Measurements from ENCODE around the gene LCNL1. TPM values are rescaled to one million over a fixed set of nuclear protein-coding genes. Genes with fewer than 3 reads are reported as not detected.

The LCNL1 gene
- total RNA-seq, 1 donor from 2014 or later: not detected

DNA sequence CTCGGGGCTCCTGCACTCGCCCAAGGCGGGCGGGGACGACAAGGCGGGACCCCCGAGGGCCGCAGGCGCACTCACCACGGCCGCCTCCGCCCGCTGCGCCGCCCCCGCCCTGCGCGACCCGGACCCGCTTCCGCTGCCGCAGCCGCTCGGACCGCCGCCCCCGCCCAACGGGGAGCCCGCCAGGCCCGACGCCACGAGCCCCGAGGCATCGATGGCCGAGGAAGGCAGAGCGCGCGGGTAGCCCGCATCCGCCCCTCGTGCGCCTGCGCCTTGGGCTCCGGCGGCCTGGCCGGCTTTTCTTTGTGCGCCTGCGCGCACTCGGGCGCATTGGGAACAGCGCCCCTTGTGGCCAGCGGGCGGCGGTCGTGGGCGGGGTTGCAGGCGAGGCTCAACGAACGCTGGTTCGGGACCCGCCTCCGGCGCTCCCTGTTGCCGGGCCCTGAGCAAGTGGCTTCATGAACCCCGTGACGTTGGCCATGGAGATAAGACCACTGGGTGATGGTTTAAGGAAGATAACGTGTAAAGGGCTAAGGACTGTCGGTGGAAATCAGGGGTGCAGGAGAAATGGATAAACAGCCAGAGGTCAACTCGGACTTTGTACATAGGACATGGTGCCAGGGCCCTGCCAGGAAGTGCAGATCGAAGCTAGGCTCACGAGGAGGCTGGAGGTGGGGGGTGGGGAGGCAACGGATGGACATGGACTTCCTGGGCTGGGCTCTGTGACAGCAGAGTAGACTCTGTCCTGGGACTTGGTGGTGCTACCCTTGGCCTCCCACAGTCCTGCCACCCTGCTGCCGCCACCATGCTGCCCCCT, 38.1 kb upstream of the LCNL1 start, which contains the start of the genes C8G and FBXW5:
Gene C8G (plus strand): TSS at position 725 of the 814 bp plus-strand sequence. CDS start 78 bp downstream, at position 803.
Gene FBXW5 (minus strand): TSS at position 220 of the 814 bp plus-strand sequence. CDS start 655 bp downstream, outside the sequence.
- H2AFZ ChIP-seq (replicated peaks): peak within 1 kb of the TSS; percentile 57
- H3K27ac Mint-ChIP-seq: peak within 1 kb of the TSS; percentile 79
- no peaks in the 10 kb centered on the region for H3K27me3 ChIP-seq
- no peaks in the 10 kb centered on the region for H3K9me3 ChIP-seq (ENCODE audit: low read depth)
- H3K27me3 Mint-ChIP-seq (ENCODE audit: insufficient read depth, low read depth): peaks cover 6% of the 10 kb centered on the region
- peaks cover 12% of the 10 kb centered on the region for H3F3A ChIP-seq (ENCODE audit: low read depth)
- peaks cover 25% of the 10 kb centered on the region for H4K20me1 ChIP-seq (ENCODE audit: low read depth)
- H3K4me3 ChIP-seq: peak within 1 kb of the TSS; percentile 99
- H3K79me2 ChIP-seq (ENCODE audit: low read depth): peaks cover 10% of the 10 kb centered on the region
- H3K9me3 Mint-ChIP-seq: no peaks in the 10 kb centered on the region
- H3K36me3 Mint-ChIP-seq: no peaks in the 10 kb centered on the region
- DNase-seq (ENCODE audit: low spot score): peak; percentile 99
- TF ChIP-seq EZH2 (IDR thresholded peaks at IDR 0.05): no peak
- no peak for TF ChIP-seq EZH2phosphoT487 (IDR thresholded peaks at IDR 0.05)
- peak; percentile 95 for TF ChIP-seq CTCF (IDR thresholded peaks at IDR 0.05)
- peak within 1 kb of the TSS; percentile 85 for H3K9ac ChIP-seq
- peaks cover 4% of the 10 kb centered on the region for H3K4me1 Mint-ChIP-seq
- H3K4me1 ChIP-seq: peaks cover 5% of the 10 kb centered on the region
- H3K36me3 ChIP-seq: no peaks in the 10 kb centered on the region
- H3K27ac ChIP-seq: peak within 1 kb of the TSS; percentile 63
- peak within 1 kb of the TSS; percentile 85 for H3K4me3 Mint-ChIP-seq
- H3K4me2 ChIP-seq: peak within 1 kb of the TSS; percentile 100

DNA sequence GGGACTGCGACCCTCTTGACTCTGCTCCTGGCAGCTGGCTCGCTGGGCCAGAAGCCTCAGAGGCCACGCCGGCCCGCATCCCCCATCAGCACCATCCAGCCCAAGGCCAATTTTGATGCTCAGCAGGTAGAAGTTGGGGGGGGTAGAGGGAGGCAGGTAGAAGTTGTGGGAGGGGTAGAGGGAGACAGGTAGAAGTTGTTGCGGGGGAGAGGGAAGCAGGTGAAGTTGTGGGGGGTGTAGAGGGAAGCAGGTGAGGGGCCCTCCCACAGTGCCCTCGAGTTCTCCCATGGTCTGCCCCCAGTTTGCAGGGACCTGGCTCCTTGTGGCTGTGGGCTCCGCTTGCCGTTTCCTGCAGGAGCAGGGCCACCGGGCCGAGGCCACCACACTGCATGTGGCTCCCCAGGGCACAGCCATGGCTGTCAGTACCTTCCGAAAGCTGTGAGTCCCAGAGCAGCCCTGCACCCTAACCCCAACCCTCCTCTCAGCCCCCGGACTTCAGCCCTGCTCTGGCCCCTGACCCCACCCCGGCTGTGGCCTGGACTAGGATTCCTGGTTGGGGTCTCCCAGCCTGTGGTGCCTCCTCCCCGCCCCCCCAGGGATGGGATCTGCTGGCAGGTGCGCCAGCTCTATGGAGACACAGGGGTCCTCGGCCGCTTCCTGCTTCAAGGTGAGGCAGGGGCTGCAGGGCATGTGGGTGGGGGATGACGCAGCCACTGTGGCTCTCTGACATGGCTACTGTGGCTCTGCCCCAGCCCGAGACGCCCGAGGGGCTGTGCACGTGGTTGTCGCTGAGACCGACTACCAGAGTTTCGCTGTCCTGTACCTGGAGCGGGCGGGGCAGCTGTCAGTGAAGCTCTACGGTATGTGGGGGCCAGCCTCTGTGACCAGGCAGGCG, 37.2 kb upstream of the LCNL1 start:
- H3K36me3 ChIP-seq: no peaks in the 10 kb centered on the region
- H3K4me1 ChIP-seq: peaks cover 9% of the 10 kb centered on the region
- no peaks in the 10 kb centered on the region for H3K27me3 ChIP-seq
- H2AFZ ChIP-seq (replicated peaks): no peak overlapping the region
- peaks cover 21% of the 10 kb centered on the region for H4K20me1 ChIP-seq (ENCODE audit: low read depth)
- H3K4me2 ChIP-seq: no peak overlapping the region
- no peak overlapping the region for H3K27ac ChIP-seq
- Mint-ChIP-seq H3K27me3 (ENCODE audit: insufficient read depth, low read depth) (peaks cover 6% of the 10 kb centered on the region), H3K4me1 (peaks cover 6% of the 10 kb centered on the region), H3K36me3 (no peaks in the 10 kb centered on the region), H3K27ac (no peak overlapping the region), H3K9me3 (no peaks in the 10 kb centered on the region), H3K4me3 (no peak overlapping the region)
- no peak for DNase-seq (ENCODE audit: low spot score)
- H3F3A ChIP-seq (ENCODE audit: low read depth): peaks cover 16% of the 10 kb centered on the region
- H3K79me2 ChIP-seq (ENCODE audit: low read depth): peaks cover 10% of the 10 kb centered on the region
- H3K4me3 ChIP-seq: no peak overlapping the region
- no peak for TF ChIP-seq EZH2 (IDR thresholded peaks at IDR 0.05)
- no peak for TF ChIP-seq CTCF (IDR thresholded peaks at IDR 0.05)
- TF ChIP-seq EZH2phosphoT487 (IDR thresholded peaks at IDR 0.05): no peak
- H3K9me3 ChIP-seq (ENCODE audit: low read depth): no peaks in the 10 kb centered on the region
- no peak overlapping the region for H3K9ac ChIP-seq

- Mint-ChIP-seq H3K27ac (no peak overlapping the region), H3K4me3 (no peak overlapping the region), H3K27me3 (ENCODE audit: insufficient read depth, low read depth) (peaks cover 5% of the 10 kb centered on the region), H3K36me3 (no peaks in the 10 kb centered on the region), H3K9me3 (no peaks in the 10 kb centered on the region), H3K4me1 (peaks cover 6% of the 10 kb centered on the region)
- Histone ChIP-seq H3K9me3 (ENCODE audit: low read depth) (no peaks in the 10 kb centered on the region), H3K79me2 (ENCODE audit: low read depth) (peaks cover 10% of the 10 kb centered on the region), H3K27ac (no peak overlapping the region), H3K36me3 (no peaks in the 10 kb centered on the region), H4K20me1 (ENCODE audit: low read depth) (peaks cover 18% of the 10 kb centered on the region), H3K4me2 (no peak overlapping the region), H3F3A (ENCODE audit: low read depth) (peaks cover 18% of the 10 kb centered on the region), H3K27me3 (no peaks in the 10 kb centered on the region), H2AFZ (replicated peaks) (no peak overlapping the region), H3K4me3 (no peak overlapping the region), H3K9ac (no peak overlapping the region), H3K4me1 (peaks cover 17% of the 10 kb centered on the region)
- no peak for TF ChIP-seq EZH2phosphoT487 (IDR thresholded peaks at IDR 0.05)
- DNase-seq (ENCODE audit: low spot score): no peak
Measured at GRCh38 chr9:136946228-136947027, 36.4 kb upstream of the LCNL1 start.
